Measurements from ENCODE around the gene POMT1. TPM values are rescaled to one million over a fixed set of nuclear protein-coding genes. Genes with fewer than 3 reads are reported as not detected.

Gene POMT1
- total RNA-seq, 1 donor from 2014 or later, result 26.5 TPM

GRCh38 chr9:131476777-131477345, 25.9 kb upstream of the POMT1 start:
- DNase-seq (ENCODE audit: low spot score), result no peak

GRCh38 chr9:131477367-131477766, 25.4 kb upstream of the POMT1 start:
- no peak for DNase-seq (ENCODE audit: low spot score)

- no peak for DNase-seq (ENCODE audit: low spot score)
Measured at GRCh38 chr9:131477816-131478419, 24.8 kb upstream of the POMT1 start.

GRCh38 chr9:131478421-131478868, 24.3 kb upstream of the POMT1 start:
- no peak for DNase-seq (ENCODE audit: low spot score)

GRCh38 chr9:131478911-131479310, 23.8 kb upstream of the POMT1 start:
- no peak for DNase-seq (ENCODE audit: low spot score)

- DNase-seq (ENCODE audit: low spot score), result no peak
Measured at GRCh38 chr9:131480258-131480657, 22.5 kb upstream of the POMT1 start.

GRCh38 chr9:131481441-131482342, 21.0 kb upstream of the POMT1 start:
- no peak for DNase-seq (ENCODE audit: low spot score)

- DNase-seq (ENCODE audit: low spot score), result no peak
Measured at GRCh38 chr9:131482343-131483006, 20.2 kb upstream of the POMT1 start.

GRCh38 chr9:131483319-131484050, 19.2 kb upstream of the POMT1 start:
- DNase-seq (ENCODE audit: low spot score), result no peak

- no peak for DNase-seq (ENCODE audit: low spot score)
Measured at GRCh38 chr9:131484051-131484445, 18.7 kb upstream of the POMT1 start.

GRCh38 chr9:131484560-131485185, 18.0 kb upstream of the POMT1 start:
- no peak for DNase-seq (ENCODE audit: low spot score)

GRCh38 chr9:131485206-131485605, 17.5 kb upstream of the POMT1 start:
- DNase-seq (ENCODE audit: low spot score), result no peak

GRCh38 chr9:131485728-131486422, 16.8 kb upstream of the POMT1 start:
- no peak for DNase-seq (ENCODE audit: low spot score)

- no peak for DNase-seq (ENCODE audit: low spot score)
Measured at GRCh38 chr9:131487001-131487400, 15.7 kb upstream of the POMT1 start.

GRCh38 chr9:131487621-131488031, 15.1 kb upstream of the POMT1 start:
- DNase-seq (ENCODE audit: low spot score), result no peak

- no peak for DNase-seq (ENCODE audit: low spot score)
Measured at GRCh38 chr9:131490514-131490913, 12.2 kb upstream of the POMT1 start.

GRCh38 chr9:131491001-131491710, 11.6 kb upstream of the POMT1 start:
- no peak for DNase-seq (ENCODE audit: low spot score)

- DNase-seq (ENCODE audit: low spot score), result no peak
Measured at GRCh38 chr9:131492070-131492469, 10.6 kb upstream of the POMT1 start.

GRCh38 chr9:131494296-131494870, 8.3 kb upstream of the POMT1 start:
- no peak for DNase-seq (ENCODE audit: low spot score)

Data from ureter (tissue), 1 donor.